HG02623 (cell line): ENCODE measurements around the gene RNF157.

Experiments used
- ATAC-seq: cut with Tn5 transposase; IDR thresholded peaks from one replicate; pipeline ENCODE4 v1.9.1; 2021; ENCODE audit warnings: moderate library complexity; ENCODE audit not compliant: unreplicated experiment

The RNF157 gene

GRCh38 chr17:76161619-76162266 is 78.5 kb downstream of the RNF157 start:
- ATAC-seq, result no peak

- ATAC-seq, result no peak
These were observed 79.3 kb downstream of the RNF157 start for GRCh38 chr17:76160896-76161528.

GRCh38 chr17:76159157-76159556 is 81.1 kb downstream of the RNF157 start:
- no peak for ATAC-seq

GRCh38 chr17:76157759-76158158 is 82.5 kb downstream of the RNF157 start:
- ATAC-seq, result no peak

- no peak for ATAC-seq
These were observed 83.7 kb downstream of the RNF157 start for GRCh38 chr17:76156662-76156991.

- ATAC-seq, result no peak
These were observed 84.2 kb downstream of the RNF157 start for GRCh38 chr17:76155988-76156661.

GRCh38 chr17:76154936-76155845 is 85.1 kb downstream of the RNF157 start:
- ATAC-seq, result no peak

GRCh38 chr17:76154292-76154691 is 86.0 kb downstream of the RNF157 start:
- no peak for ATAC-seq

- no peak for ATAC-seq
These were observed 86.7 kb downstream of the RNF157 start for GRCh38 chr17:76153640-76154039.

GRCh38 chr17:76153202-76153601 is 87.1 kb downstream of the RNF157 start:
- no peak for ATAC-seq

- ATAC-seq, result no peak
These were observed 87.7 kb downstream of the RNF157 start for GRCh38 chr17:76152591-76152990.

GRCh38 chr17:76151896-76152454 is 88.3 kb downstream of the RNF157 start:
- ATAC-seq, result no peak

- no peak for ATAC-seq
These were observed 89.3 kb downstream of the RNF157 start for GRCh38 chr17:76150712-76151622.

GRCh38 chr17:76149214-76149613 is 91.1 kb downstream of the RNF157 start:
- ATAC-seq, result no peak

GRCh38 chr17:76148015-76148326 is 92.3 kb downstream of the RNF157 start:
- ATAC-seq, result no peak

GRCh38 chr17:76147211-76148014 is 92.9 kb downstream of the RNF157 start:
- ATAC-seq, result no peak

GRCh38 chr17:76146053-76146851 is 94.0 kb downstream of the RNF157 start:
- no peak for ATAC-seq

- no peak for ATAC-seq
These were observed 94.9 kb downstream of the RNF157 start for GRCh38 chr17:76145231-76146052.
